ENCODE results near the gene PTPRE.

- TF ChIP-seq CTCF (conservative IDR thresholded peaks at IDR 0.05; ENCODE audit: low read length) (no peak), EZH2phosphoT487 (IDR thresholded peaks at IDR 0.05; ENCODE audit: borderline replicate concordance) (no peak)
Observed at GRCh38 chr10:128116187-128116586, 209.3 kb downstream of the PTPRE start.

Measured in Loucy (cell line).